ENCODE measurements around the gene CISD2.

- TF ChIP-seq CTCF (IDR thresholded peaks at IDR 0.05 in 8 of 11, conservative IDR thresholded peaks at IDR 0.05 in 3 of 11) (no peak), POLR2A (IDR thresholded peaks at IDR 0.05) (no peak)
Measured at GRCh38 chr4:102843273-102843672, 25.5 kb upstream of the CISD2 start.

Measured in spleen (tissue), 7 donors.